ENCODE measurements around the gene WDFY2. TPM values are rescaled to one million over a fixed set of nuclear protein-coding genes. Genes with fewer than 3 reads are reported as not detected.

WDFY2 gene
- total RNA-seq, 1 experiment from 2014 or later = 4.1 TPM

- Histone ChIP-seq H3K4me1 (ENCODE audit: insufficient read depth, low read length) (peaks cover 17% of the 10 kb centered on the region), H3K4me3 (ENCODE audit: low read length) (no peak overlapping the region), H4K20me1 (ENCODE audit: low read length) (no peaks in the 10 kb centered on the region), H3K9me3 (ENCODE audit: low read length) (no peaks in the 10 kb centered on the region), H3K36me3 (ENCODE audit: low read depth, low read length) (no peaks in the 10 kb centered on the region), H3K79me2 (ENCODE audit: low read length) (peaks cover 10% of the 10 kb centered on the region; the same call in 1 of the 2 replicates), H3K9me2 (replicated peaks; ENCODE audit: low read length) (no peaks in the 10 kb centered on the region), H3F3A (ENCODE audit: low read length, unreplicated experiment) (no peaks in the 10 kb centered on the region), H3K4me2 (ENCODE audit: low read length) (no peak overlapping the region), H3K27ac (ENCODE audit: low read length) (no peak overlapping the region), H3K9ac (ENCODE audit: low read length) (no peak overlapping the region), H3K27me3 (ENCODE audit: low read length) (no peaks in the 10 kb centered on the region), H2AFZ (ENCODE audit: low read length) (no peak overlapping the region)
- no TSS peak for BruUV-seq (replicated peaks)
- POLR2A ChIA-PET (ENCODE audit: unreplicated experiment) = interaction anchor here (0.7 kb wide), 1 partner anchor 39 kb away, joined by 4 read pairs; no protein-coding TSS in a partner anchor
- ATAC-seq (no peak), DNase-seq (no peak)
- CTCF ChIA-PET = no interaction called here
- TF ChIP-seq EZH2phosphoT487 (IDR thresholded peaks at IDR 0.05; ENCODE audit: borderline replicate concordance, low read length) (no peak), EZH2 (IDR thresholded peaks at IDR 0.05; ENCODE audit: low read length, unreplicated experiment) (no peak), CTCF (conservative IDR thresholded peaks at IDR 0.05; ENCODE audit: low read depth, low read length) (no peak)
- intact Hi-C loops (cut with micrococcal nuclease) = no loop called here
These were observed 42.5 kb downstream of the WDFY2 start for GRCh38 chr13:51626749-51627148.

- DNase-seq (no peak), ATAC-seq (no peak)
- no peaks in the 10 kb centered on the region for H3K36me3 ChIP-seq (ENCODE audit: low read depth, low read length)
- H3F3A ChIP-seq (ENCODE audit: low read length, unreplicated experiment) = no peaks in the 10 kb centered on the region
- H3K27me3 ChIP-seq (ENCODE audit: low read length) = no peaks in the 10 kb centered on the region
- no peaks in the 10 kb centered on the region for H3K9me3 ChIP-seq (ENCODE audit: low read length)
- TF ChIP-seq CTCF (conservative IDR thresholded peaks at IDR 0.05; ENCODE audit: low read depth, low read length) (no peak), EZH2 (IDR thresholded peaks at IDR 0.05; ENCODE audit: low read length, unreplicated experiment) (no peak), EZH2phosphoT487 (IDR thresholded peaks at IDR 0.05; ENCODE audit: borderline replicate concordance, low read length) (no peak)
- no peak overlapping the region for H2AFZ ChIP-seq (ENCODE audit: low read length)
- no peaks in the 10 kb centered on the region for H4K20me1 ChIP-seq (ENCODE audit: low read length)
- ChIA-PET POLR2A (ENCODE audit: unreplicated experiment) (no interaction called here), CTCF (no interaction called here)
- H3K9ac ChIP-seq (ENCODE audit: low read length) = no peak overlapping the region
- no peak overlapping the region for H3K27ac ChIP-seq (ENCODE audit: low read length)
- intact Hi-C loops (cut with micrococcal nuclease) = no loop called here
- no peaks in the 10 kb centered on the region for H3K9me2 ChIP-seq (replicated peaks; ENCODE audit: low read length)
- H3K4me1 ChIP-seq (ENCODE audit: insufficient read depth, low read length) = peaks cover 20% of the 10 kb centered on the region
- H3K79me2 ChIP-seq (ENCODE audit: low read length) = peaks cover 22% of the 10 kb centered on the region
- BruUV-seq (replicated peaks) = no TSS peak
- no peak overlapping the region for H3K4me3 ChIP-seq (ENCODE audit: low read length)
- H3K4me2 ChIP-seq (ENCODE audit: low read length) = no peak overlapping the region
These were observed 44.0 kb downstream of the WDFY2 start for GRCh38 chr13:51628059-51628852.

Data from PC-3 (cell line).